Nephron progenitor cell (in vitro differentiated cells): Measurements from ENCODE around the gene HOXA3.

Source experiments
- DNase-seq: peaks from one replicate; pipeline ENCODE4 v3.0.0; 2021
- H3K27ac Mint-ChIP-seq: 2 replicates; pipeline ENCODE4 v1.8.0; 2021; ENCODE audit warnings: mild to moderate bottlenecking, moderate library complexity, mixed read lengths
- H3K27me3 Mint-ChIP-seq: 2 replicates; pipeline ENCODE4 v1.8.0; 2021; ENCODE audit warnings: mild to moderate bottlenecking, low read depth, mixed read lengths; ENCODE audit not compliant: poor library complexity
- H3K36me3 Mint-ChIP-seq: 2 replicates; pipeline ENCODE4 v1.8.0; 2021; ENCODE audit warnings: low read depth, mixed read lengths
- H3K4me1 Mint-ChIP-seq: 2 replicates; pipeline ENCODE4 v1.8.0; 2021; ENCODE audit warnings: mixed read lengths
- H3K4me3 Mint-ChIP-seq: 2 replicates; pipeline ENCODE4 v1.8.0; 2021; ENCODE audit warnings: mild to moderate bottlenecking, moderate library complexity, mixed read lengths
- H3K9me3 Mint-ChIP-seq: 2 replicates; pipeline ENCODE4 v1.8.0; 2021; ENCODE audit warnings: mild to moderate bottlenecking, moderate library complexity, mixed read lengths
- CTCF ChIP-seq: fragments of 200-600 bp; sonication (generic); IDR thresholded peaks from 2 replicates; pipeline ENCODE4 v1.5.0; 2021; ENCODE audit warnings: antibody characterized with exemption

HOXA3 gene

GRCh38 chr7:27140126-27140857, 12.1 kb downstream of the HOXA3 start:
- peaks cover 13% of the 10 kb centered on the region for H3K27me3 Mint-ChIP-seq
- DNase-seq = no peak
- peak overlapping the region; percentile 100 for H3K27ac Mint-ChIP-seq
- H3K4me3 Mint-ChIP-seq = peak overlapping the region; percentile 97
- TF ChIP-seq CTCF = no peak
- H3K36me3 Mint-ChIP-seq = peaks cover 76% of the 10 kb centered on the region
- no peaks in the 10 kb centered on the region for H3K9me3 Mint-ChIP-seq
- peaks cover 69% of the 10 kb centered on the region for H3K4me1 Mint-ChIP-seq

DNA sequence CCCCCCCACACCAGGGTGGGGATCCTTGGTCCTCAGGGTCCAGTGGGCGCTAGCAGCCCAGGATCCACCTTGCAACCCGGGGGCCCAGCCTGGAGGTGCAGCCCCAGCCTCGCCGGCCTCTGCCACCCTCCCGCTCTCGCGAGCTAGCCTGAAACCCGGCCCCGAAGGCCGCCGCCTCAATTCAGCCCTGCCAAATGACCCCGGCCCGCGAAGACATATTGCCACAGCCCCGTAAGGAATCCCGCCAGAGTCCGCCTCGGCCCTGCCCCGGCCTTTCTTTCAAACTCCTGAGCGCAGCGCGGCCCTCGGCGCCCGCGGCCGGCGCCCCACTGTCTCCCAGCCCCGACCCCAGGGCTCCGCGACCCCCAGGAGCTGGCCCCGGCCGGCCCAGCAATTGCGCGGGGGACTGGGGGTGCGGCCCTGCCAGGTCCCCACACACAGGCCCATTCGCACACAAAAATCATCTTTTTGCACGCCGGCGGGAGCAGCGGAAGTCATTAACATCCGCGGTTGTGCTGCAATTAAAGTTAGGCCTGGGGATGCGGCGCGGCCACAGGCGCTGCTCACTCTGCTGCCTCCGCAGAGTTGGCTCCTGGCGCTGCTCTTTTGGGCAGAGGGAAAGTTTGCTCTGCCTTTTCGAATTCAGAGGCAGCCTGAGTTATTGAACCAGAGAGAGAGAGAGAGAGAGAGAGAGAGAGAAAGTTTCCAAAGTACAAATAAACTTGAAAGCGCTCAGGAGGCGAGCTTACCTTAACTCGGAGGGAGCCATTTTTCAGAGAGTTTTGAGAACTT, 12.9 kb downstream of the HOXA3 start:
- TF ChIP-seq CTCF = no peak
- peak overlapping the region; percentile 97 for H3K4me3 Mint-ChIP-seq
- H3K27ac Mint-ChIP-seq = peak overlapping the region; percentile 100
- H3K27me3 Mint-ChIP-seq = peaks cover 13% of the 10 kb centered on the region
- H3K36me3 Mint-ChIP-seq = peaks cover 76% of the 10 kb centered on the region
- DNase-seq = peak; percentile 75
- no peaks in the 10 kb centered on the region for H3K9me3 Mint-ChIP-seq
- H3K4me1 Mint-ChIP-seq = peaks cover 71% of the 10 kb centered on the region

- Mint-ChIP-seq H3K27ac (peak overlapping the region; percentile 76), H3K4me3 (peak overlapping the region; percentile 97)
- no peak for TF ChIP-seq CTCF
Observed at GRCh38 chr7:27138985-27139333, 13.4 kb downstream of the HOXA3 start.

GRCh38 chr7:27138472-27138871, 13.9 kb downstream of the HOXA3 start:
- H3K27me3 Mint-ChIP-seq = peaks cover 11% of the 10 kb centered on the region
- H3K4me1 Mint-ChIP-seq = peaks cover 74% of the 10 kb centered on the region
- H3K27ac Mint-ChIP-seq = peak overlapping the region; percentile 76
- H3K36me3 Mint-ChIP-seq = peaks cover 74% of the 10 kb centered on the region
- H3K9me3 Mint-ChIP-seq = no peaks in the 10 kb centered on the region
- peak overlapping the region; percentile 97 for H3K4me3 Mint-ChIP-seq
- TF ChIP-seq CTCF = no peak
- no peak for DNase-seq

More at GRCh38 chr7:27138985-27139333, 13.4 kb downstream of the HOXA3 start:
- Mint-ChIP-seq H3K9me3 (no peaks in the 10 kb centered on the region), H3K36me3 (peaks cover 76% of the 10 kb centered on the region), H3K27me3 (peaks cover 13% of the 10 kb centered on the region), H3K4me1 (peaks cover 71% of the 10 kb centered on the region)
- no peak for DNase-seq

- Mint-ChIP-seq H3K27ac (peak overlapping the region; percentile 76), H3K9me3 (no peaks in the 10 kb centered on the region), H3K4me1 (peaks cover 80% of the 10 kb centered on the region), H3K27me3 (peaks cover 10% of the 10 kb centered on the region), H3K36me3 (peaks cover 68% of the 10 kb centered on the region), H3K4me3 (peak overlapping the region; percentile 97)
- DNase-seq = no peak
- no peak for TF ChIP-seq CTCF
Observed at GRCh38 chr7:27137640-27138315, 14.6 kb downstream of the HOXA3 start.
